HPDE6-E6E7 (cell line): ENCODE measurements around the gene AGPAT3.

ENCODE experiments used
- DNase-seq: peaks from one replicate; pipeline ENCODE4 v3.0.0; 2011; ENCODE audit warnings: missing footprints; ENCODE audit errors: extremely low spot score

The AGPAT3 gene

DNA sequence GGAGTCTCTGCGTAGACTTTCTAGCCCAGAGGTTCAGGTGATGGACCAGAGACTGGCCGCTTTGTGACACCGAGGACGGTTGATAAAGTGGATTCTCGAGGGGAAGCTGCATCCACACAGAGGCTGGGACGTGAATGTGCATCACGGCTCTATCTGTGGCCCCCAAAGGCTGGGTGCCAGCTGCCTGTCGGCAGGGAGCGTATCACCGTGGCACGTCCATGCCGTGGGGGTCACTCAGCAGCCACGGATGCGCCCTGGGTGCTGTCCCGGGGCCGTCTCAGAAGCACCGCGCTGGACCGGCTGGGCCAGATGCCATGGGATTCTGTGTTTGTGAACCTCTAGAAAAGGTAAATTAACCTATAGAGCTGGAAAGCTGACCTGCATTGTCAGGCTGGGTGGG, 89.9 kb downstream of the AGPAT3 start:
- no peak for DNase-seq

DNA sequence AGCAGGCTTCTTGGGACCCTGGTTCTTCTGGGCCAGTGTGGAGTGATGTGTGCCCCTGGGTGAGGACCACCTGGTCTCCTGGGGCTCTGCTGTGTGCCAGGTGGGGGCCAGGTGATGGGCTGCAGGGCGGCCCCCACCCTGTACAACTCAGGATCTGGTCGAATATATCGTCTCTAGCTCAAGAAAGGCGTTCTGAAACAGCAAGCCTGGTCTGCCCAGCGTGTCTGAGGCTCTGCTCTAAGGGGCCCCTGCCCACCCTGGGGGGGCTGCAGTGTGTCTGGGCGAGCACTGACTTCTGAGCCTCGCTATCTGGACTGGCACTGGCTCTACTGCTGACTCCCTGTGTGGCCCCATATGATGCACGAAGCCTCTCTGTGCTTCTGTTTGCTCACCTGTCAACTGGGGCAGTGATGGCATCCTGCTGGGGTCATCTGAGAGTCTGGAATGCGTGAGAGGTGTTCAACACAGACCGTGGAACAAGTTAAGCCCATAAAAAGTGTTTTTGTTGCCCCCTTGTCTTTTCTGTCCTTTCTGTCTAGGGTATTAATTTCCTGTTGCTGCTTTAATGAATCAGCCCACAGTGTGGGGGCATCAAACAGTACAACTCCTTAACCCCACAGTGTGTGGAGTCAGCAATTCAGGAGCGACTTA, 91.1 kb downstream of the AGPAT3 start:
- no peak for DNase-seq

DNA sequence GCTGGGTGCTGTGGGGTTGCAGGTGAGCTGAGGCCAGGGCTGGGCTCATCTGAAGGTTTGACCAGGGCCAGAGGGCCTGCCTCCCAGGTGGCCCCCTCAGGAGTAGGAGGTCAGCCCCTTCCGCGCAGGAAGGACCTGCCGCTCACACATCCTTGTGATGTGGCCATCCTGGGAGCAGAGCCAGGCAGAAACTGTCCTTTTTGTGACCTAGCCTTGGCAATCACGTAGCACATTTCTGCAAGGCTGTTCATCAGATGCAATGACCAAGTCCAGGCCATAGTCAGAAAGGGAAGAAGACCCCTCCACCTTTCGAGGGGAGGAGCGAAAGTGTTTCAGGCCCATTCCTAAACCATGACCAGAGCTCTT, 91.6 kb downstream of the AGPAT3 start:
- no peak for DNase-seq

DNA sequence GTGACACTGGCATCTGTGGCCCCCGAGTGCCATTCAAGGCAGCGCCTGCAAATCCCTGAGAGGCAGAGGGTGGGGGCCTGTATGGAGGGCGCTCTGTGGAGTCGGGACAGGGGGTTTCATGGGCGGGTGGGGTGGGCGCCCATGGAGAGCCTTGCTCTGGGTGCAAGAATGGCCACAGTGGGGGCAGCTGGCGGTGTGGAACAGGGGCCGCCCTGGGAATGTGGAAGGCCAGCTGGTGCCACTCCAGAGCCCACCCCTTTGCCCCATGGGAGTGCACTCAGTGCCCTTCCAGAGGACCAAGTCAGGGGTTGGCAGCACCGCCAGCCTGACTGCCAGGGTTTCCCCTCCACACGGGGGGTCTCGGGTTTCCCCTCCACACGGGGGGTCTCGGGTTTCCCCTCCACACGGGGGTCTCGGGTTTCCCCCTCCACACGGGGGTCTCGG, 92.1 kb downstream of the AGPAT3 start:
- DNase-seq, result no peak

DNA sequence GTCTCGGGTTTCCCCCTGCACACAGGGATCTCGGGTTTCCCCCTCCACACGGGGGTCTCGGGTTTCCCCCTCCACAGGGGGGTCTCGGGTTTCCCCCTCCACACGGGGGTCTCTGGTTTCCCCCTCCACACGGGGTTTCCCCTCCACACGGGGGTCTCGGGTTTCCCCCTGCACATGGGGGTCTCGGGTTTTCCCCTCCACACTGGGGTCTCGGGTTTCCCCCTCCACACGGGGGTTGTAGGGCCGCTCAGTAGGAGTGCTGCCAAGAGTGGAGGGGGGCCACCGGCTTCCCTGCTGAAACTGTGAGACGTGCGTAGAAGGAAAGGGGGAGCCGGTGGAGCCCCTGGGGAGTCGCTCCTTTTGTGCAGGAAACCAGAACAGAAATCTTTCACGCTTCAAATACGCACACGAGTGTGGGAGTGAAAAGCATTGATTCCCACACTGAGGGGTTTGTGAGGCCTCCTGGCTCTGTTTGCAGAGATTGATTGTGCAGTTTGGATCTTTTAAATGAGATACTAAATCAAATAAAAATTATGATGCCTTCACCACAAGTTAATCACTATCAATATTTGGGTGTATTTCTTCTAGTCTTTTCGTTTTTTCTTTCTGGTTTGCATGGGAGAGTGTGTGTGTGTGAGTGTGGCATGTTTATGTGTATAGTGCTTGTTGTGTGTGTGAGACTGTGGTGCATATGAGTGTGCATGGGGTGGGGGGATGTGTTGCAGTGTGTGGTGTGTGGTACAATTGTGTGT, 92.8 kb downstream of the AGPAT3 start:
- no peak for DNase-seq

DNA sequence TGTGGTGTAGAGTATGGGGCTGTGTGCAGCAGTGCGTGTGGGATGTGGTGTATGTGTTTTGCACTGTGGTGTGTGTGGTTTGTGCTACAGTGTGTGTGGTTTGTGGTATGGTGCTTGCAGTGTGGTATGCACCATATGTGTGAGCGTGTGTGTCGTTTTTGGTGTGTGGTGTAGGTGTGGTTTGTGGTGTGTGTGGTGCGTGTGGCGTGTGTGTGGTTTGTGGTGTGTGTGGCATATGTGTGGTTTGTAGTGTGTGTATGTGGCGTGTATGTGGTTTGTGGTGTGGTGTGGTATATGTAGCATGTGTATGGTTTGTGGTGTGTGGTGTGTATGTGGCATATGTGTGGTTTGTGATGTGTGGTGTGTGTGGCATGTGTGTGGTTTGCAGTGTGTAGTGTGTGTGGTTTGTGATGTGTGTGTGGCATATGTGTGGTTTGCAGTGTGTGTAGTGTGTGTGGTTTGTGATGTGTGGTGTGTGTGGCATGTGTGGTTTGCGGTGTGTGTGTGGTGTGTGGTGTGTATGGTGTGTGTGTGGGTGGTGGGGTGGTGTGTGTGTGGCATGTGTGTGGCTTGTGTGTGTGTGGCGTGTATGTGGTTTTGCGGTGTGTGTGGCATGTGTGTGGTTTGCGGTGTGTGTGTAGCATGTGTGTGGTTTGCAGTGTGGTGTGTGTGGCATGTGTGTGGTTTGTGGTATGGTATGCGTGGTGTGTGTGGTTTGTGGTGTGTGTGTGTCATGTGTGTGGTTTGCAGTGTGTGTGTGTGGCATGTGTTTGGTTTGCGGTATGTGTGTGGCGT, 93.5 kb downstream of the AGPAT3 start:
- no peak for DNase-seq

DNA sequence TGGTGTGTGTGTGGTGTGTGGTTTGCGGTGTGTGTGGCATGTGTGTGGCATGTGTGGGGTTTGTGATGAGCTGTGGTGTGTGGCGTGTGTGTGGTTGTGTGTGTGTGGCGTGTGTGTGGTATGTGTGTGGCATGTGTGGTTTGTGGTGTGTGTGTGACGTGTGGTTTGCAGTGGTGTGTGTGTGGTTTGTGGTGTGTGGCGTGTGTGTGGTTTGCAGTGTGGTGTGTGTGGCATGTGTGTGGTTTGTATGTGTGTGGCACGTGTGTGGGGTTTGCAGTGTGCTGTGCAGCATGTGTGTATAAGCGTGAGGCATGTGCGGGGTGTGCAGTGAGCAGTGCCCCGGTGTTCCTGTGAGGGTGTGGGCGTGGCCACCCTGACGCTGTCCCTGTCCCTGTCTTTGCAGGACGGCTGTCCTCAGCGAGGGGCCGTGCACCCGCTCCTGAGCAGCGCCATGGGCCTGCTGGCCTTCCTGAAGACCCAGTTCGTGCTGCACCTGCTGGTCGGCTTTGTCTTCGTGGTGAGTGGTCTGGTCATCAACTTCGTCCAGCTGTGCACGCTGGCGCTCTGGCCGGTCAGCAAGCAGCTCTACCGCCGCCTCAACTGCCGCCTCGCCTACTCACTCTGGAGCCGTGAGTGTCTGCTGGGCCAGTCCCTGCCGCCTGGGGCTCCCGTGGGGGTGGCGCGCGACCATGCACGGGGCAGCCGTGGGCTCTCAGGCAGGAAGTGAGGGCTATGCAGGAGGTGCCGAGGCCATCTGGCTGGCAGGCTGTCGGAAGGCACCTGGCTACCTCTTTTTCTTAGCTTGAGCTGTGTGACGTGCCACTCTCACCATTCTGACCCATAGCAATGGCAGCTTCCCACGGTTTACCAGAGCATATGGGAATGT, 94.5 kb downstream of the AGPAT3 start:
- no peak for DNase-seq

DNA sequence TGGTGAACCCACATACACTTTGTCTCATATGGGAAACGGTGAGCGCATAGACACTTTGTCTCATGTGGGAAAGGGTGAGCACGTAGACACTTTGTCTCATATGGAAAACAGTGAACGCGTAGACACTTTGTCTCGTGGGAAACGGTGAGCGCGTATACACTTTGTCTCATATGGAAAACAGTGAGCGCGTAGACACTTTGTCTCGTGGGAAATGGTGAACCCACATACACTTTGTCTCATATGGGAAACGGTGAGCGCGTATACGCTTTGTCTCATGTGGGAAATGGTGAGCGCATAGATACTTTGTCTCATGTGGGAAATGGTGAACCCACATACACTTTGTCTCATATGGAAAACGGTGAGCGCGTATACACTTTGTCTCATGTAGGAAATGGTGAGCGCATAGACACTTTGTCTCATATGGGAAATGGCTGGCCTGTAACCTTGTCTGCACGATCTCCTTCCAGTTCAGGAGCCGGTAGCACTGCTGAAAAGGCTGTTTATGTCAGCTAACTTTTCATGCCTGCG, 96.4 kb downstream of the AGPAT3 start:
- no peak for DNase-seq

DNA sequence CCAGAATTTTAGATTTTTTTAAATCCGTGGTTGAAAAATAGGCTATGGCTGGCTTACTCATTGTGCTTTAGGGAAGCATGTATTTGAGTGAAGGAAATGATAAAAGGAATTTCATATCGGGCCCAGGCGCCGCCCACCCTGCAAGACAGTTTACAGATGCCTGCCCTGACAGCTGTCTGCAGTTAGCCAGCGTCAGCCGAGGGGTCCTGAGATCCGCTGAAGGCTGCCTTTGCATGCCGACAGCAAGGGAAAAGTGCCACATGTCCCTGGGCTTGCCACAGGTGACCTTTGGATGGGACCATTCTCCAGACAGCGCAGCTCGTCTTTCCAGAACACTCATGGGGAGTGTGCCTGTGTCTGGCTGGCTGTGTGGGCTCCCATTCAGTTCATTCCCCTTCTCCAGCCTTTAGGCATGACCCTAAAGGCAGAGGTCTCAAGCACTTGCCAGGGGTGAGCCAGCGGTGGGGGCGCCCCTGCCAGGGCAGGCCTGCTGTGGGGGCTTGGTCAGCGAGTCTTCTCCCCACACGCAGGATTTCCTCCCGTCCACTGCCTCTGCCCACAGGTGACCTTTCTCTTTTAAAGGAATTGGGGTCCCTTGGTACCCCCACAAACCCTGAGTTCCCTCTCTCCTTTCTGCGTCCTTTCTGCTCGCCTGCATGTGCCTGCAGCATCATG, 101.0 kb downstream of the AGPAT3 start:
- no peak for DNase-seq

DNA sequence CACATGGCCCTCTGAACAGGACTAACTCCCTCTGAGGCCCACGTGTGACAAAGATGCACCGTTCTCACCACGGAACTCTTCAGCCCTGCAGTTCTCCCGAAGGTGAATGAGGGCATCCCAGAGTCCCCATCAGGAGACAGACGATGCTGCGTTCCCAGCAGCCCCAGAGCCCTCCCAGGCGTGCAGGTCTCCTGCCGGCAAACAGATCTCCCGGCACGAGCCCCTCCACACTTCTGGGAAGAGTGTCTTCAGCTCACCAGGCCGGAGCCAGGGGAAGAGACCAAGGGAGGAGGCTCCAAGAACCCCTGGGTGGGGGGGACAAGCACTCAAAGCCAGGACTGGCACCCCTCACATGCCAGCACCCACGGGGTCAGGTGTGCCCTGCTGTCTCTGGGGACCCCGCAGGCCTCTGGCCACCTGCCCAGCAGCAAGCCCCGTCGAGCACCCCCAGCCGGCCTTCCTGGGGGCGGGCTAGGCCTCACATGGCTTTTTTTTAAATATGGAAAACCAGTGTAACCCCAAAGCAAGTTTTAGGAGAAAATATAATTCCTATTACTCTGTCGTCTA, 102.0 kb downstream of the AGPAT3 start:
- no peak for DNase-seq

DNA sequence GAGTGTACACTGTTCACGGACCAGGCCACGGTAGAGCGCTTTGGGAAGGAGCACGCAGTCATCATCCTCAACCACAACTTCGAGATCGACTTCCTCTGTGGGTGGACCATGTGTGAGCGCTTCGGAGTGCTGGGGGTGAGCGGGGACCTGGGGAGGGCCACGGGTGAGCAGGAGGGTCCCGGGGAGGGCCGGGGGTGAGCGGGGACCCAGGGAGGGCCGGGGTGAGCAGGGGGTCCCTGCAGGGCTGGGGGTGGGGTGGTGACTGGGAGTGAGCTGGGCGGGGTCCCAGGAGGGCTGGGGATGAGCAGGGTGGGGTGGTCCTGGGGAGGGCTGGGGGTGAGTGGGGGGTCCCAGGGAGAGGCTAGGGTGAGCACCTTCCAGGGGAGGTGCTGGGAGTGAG, 103.0 kb downstream of the AGPAT3 start:
- no peak for DNase-seq

DNA sequence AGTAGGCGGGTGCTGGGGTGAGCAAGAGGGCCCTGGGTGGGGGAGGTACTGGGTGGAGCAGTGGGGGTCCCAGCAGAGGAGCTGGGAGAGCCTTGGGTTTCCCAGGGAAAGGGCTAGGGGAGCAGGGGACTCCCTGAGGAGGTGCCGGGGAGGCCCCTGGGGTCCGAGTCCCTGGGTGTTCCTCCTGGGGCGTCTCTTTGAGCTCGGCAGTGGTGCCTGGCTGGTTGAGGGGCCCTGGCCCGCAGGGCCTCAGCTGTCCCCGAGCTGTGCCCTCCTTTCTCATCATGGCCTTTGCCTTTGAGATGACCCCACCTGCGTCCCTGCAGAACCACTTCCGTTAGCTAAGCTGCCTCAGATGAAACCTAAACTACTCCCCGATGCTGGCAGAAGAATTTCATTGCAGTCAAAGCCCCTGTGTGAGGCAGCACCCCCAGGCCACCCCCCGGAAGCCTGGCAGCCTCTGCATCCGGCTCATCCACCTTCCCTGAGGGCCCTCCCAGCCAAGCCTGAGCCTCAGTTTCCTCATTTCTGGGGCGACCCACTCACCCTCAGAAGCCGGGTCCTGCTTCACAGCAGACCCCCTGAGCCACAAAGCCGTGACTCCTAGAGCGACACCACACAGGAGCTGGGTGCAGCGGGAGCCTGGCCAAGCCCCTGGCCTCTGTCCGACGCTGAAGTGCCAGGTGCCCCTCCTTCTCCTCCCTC, 103.5 kb downstream of the AGPAT3 start:
- no peak for DNase-seq

DNA sequence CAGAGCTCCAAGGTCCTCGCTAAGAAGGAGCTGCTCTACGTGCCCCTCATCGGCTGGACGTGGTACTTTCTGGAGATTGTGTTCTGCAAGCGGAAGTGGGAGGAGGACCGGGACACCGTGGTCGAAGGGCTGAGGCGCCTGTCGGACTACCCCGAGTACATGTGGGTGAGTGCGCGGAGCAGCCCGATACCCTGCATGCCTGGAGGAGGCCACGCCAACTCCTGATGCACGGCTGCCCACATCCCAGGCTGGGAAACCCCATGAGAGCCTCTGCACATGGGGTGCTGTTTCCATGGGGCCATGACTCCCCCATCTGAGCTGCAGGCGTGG, 104.1 kb downstream of the AGPAT3 start:
- no peak for DNase-seq

DNA sequence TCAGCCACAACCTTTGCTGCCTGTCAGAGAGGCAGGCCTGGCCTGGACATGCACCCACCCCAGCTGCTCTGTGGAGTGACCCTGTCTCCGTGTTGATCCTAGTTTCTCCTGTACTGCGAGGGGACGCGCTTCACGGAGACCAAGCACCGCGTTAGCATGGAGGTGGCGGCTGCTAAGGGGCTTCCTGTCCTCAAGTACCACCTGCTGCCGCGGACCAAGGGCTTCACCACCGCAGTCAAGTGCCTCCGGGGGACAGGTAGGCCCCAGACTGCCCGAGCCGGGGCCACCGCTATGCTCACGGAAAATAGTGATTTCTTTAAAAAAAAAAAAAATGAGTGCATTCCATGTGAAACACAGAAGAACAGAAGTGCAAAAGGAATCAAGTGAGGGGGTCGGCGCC, 105.5 kb downstream of the AGPAT3 start:
- DNase-seq, result no peak

DNA sequence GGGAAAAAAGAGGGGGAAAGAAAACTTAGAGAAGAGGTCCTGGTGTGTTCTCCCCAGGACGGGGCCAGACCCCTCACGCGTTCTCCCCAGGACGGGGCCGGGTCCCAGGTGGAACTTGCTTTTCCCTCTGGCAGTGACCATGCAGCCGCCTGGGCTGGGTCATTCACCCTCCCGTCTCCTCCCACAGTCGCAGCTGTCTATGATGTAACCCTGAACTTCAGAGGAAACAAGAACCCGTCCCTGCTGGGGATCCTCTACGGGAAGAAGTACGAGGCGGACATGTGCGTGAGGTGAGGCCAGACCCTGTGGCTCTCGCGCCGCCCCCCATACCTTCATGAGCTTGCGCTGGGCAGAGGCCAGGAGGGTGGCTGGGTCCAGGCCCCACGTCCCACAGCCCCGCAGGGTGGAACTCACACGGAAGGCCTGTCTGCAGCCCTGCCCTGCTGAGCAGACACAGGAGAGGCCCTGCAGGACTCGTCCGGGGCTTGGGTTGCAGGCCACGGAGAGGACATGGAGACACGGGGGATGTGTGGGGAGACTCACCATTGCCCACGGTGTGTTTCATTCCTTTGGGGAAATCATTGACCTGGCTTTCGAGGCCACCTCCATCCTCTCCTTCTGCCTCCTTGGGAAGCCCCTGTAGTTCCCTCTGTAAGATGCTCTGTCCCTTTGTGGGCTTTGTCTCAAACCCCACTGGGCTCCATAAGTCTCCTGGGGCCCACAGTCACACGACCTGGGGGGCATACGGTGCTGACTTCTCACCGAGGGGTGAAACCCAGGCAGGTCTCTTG, 106.4 kb downstream of the AGPAT3 start:
- DNase-seq, result no peak

DNA sequence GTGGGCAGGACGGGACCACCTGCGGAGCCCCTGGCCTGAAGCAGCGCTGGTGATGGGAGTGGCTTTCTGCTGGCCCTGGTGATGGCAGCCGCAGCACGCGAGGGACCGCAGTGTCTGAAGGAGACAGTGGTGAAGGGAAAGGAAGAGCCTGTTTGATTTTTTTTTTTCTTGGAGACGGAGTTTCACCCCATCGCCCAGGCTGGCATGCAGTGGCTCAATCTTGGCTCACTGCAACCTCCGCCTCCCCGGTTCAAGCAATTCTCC, 106.9 kb downstream of the AGPAT3 start:
- no peak for DNase-seq

DNA sequence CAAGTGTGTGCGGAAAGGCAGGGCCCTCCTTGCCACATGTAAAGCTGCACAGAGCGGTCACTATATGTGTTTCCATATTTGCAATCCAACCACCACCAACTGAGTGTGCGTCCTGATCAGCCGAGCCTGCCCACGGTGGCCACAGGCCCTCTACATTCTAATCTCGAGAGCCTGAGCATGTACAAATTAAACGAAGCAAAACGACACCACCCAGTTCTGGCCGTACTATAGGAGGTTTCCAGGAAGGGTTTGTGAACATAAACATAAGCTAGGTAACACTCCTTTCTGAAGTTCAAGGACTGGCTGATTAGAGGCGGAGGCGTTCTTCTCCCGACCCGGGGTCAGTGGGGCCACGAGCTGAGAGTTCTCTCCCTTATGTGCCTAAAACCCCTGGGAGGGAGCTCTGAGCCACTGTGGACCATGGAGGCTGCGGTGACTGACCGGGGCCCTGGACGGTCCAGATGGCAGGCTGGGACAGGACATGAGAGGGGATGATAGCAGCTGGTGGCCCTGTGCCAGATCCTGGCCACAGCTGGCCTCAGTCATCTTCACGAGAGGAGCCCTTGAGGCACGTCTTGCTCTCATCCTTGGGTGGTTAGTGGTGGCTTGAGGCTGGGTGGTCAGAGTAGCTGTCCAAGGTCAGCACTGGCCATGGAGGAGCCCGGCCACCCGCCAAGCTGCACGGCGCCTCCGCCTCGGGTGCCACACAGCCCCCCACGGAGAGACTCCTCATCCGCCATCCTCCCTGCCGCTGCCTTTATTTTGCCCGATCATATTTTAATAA, 108.0 kb downstream of the AGPAT3 start:
- no peak for DNase-seq

DNA sequence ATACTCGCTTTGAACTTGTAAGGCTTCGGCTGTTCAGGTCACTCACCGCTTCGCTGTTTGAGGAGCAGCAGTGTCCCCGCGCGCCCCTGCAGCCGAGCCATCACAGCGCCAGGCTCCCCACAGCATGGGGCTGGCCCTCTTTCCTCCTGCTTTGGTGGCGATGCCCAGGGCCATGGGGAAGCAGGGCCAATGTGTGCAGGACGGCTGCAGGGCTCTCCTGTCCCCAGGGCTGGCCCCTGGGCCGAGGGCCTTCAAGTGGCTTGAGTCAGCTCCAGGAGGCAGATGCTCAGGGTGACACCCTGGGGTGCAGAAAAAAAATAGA, 108.6 kb downstream of the AGPAT3 start:
- DNase-seq, result no peak
